Ovary (tissue), 3 donors: Measurements from ENCODE around the gene RNF151.

ENCODE experiments used
- CTCF ChIP-seq, 3 donors: fragments of 450-650 bp in 2 of 3; fragments of 200-600 bp in 1 of 3; IDR thresholded peaks; one replicate each; pipeline versions ENCODE4 v1.5.1 to v1.8.0; 2016 to 2022; ENCODE audit warnings: antibody characterized with exemption in 3 of 3, mild to moderate bottlenecking in 1 of 3
- EP300 ChIP-seq: sonication (generic); formaldehyde crosslinking; IDR thresholded peaks from one replicate; pipeline ENCODE4 v1.6.1; 2017; ENCODE audit warnings: antibody characterized with exemption
- POLR2A ChIP-seq: fragments of 450-650 bp; IDR thresholded peaks from one replicate; pipeline ENCODE4 v1.6.1; 2017; ENCODE audit warnings: antibody characterized with exemption, mild to moderate bottlenecking, moderate library complexity
- donor health status: DM: no; HTN: no; CAD: no.

GRCh38 chr16:2009164-2009711, 42.6 kb downstream of the RNF151 start:
- no peak for TF ChIP-seq CTCF (IDR thresholded peaks at IDR 0.05)
- TF ChIP-seq EP300: no peak
- no peak for TF ChIP-seq POLR2A
